Neural cell (in vitro differentiated cells): Measurements from ENCODE around the gene SWSAP1. TPM values are rescaled to one million over a fixed set of nuclear protein-coding genes. Genes with fewer than 3 reads are reported as not detected.
"Not testable (repeated sequence)": the region's sequence is repeated elsewhere in the genome, so short reads cannot be mapped to it uniquely, and the experiment has no call there.

Source experiments
- H2AFZ ChIP-seq: fragments of 200-600, 300-800 bp; sonication (generic), shearing (Covaris generic); 2 replicates; pipeline ENCODE4 v1.6.0; 2014; ENCODE audit warnings: low read depth, mild to moderate bottlenecking, antibody characterized with exemption, low read length, moderate library complexity
- H3F3A ChIP-seq: fragments of 200-600 bp; shearing (Covaris generic); 2 replicates; pipeline ENCODE4 v1.6.1; 2016; ENCODE audit warnings: mild to moderate bottlenecking, moderate library complexity, mixed read lengths, antibody characterized with exemption, low read length; ENCODE audit not compliant: insufficient read depth, poor library complexity, severe bottlenecking
- H3K27ac ChIP-seq: fragments of 200-600, 300-800 bp; sonication (generic), shearing (Covaris generic); 2 replicates; pipeline ENCODE4 v1.5.1; 2014; ENCODE audit warnings: mild to moderate bottlenecking, low read length, moderate library complexity
- H3K27me3 ChIP-seq: fragments of 300-800, 200-600 bp; sonication (generic), shearing (Covaris generic); 2 replicates; pipeline ENCODE4 v1.6.0; 2014; ENCODE audit warnings: mild to moderate bottlenecking, low read depth, low read length, moderate library complexity; ENCODE audit not compliant: insufficient read depth
- H3K36me3 ChIP-seq: fragments of 300-800, 200-600 bp; sonication (generic), shearing (Covaris generic); 2 replicates; pipeline ENCODE4 v1.5.1; 2014; ENCODE audit warnings: mild to moderate bottlenecking, antibody characterized with exemption, low read length, moderate library complexity; ENCODE audit not compliant: insufficient read depth
- H3K4me2 ChIP-seq: fragments of 300-800, 200-600 bp; sonication (generic), shearing (Covaris generic); 2 replicates; pipeline ENCODE4 v1.6.0; 2014; ENCODE audit warnings: mild to moderate bottlenecking, low read length
- H3K4me3 ChIP-seq: fragments of 300-800, 200-600 bp; sonication (generic), shearing (Covaris generic); 2 replicates; pipeline ENCODE4 v1.5.1; 2014; ENCODE audit warnings: mild to moderate bottlenecking, low read length, moderate library complexity
- H3K79me2 ChIP-seq: fragments of 200-600 bp; shearing (Covaris generic); replicated peaks from 2 replicates; pipeline ENCODE4 v1.6.0; 2014; ENCODE audit warnings: mild to moderate bottlenecking, low read length, moderate library complexity; ENCODE audit not compliant: insufficient read depth
- H3K9ac ChIP-seq: fragments of 300-800, 200-600 bp; sonication (generic), shearing (Covaris generic); 2 replicates; pipeline ENCODE4 v1.6.1; 2016; ENCODE audit warnings: mild to moderate bottlenecking, low read length, mixed read lengths
- H3K9me2 ChIP-seq: fragments of 200-600 bp; shearing (Covaris generic); 2 replicates; pipeline ENCODE4 v1.6.1; 2016; ENCODE audit warnings: mild to moderate bottlenecking, low read length, mixed read lengths; ENCODE audit not compliant: insufficient read depth
- H3K9me3 ChIP-seq: fragments of 200-600, 300-800 bp; sonication (generic), shearing (Covaris generic); 2 replicates; pipeline ENCODE4 v1.6.1; 2016; ENCODE audit warnings: mild to moderate bottlenecking, mixed run types, low read length, moderate library complexity, mixed read lengths
- H4K20me1 ChIP-seq: fragments of 200-600 bp; shearing (Covaris generic); 2 replicates; pipeline ENCODE4 v1.6.1; 2016; ENCODE audit warnings: mild to moderate bottlenecking, mixed run types; ENCODE audit not compliant: insufficient read depth
- CTCF ChIP-seq: fragments of 450-650 bp; IDR thresholded peaks from 2 replicates; pipeline ENCODE4 v1.5.1; 2014; ENCODE audit warnings: antibody characterized with exemption, mild to moderate bottlenecking, moderate library complexity; ENCODE audit not compliant: poor library complexity, severe bottlenecking
- EP300 ChIP-seq: fragments of 450-650 bp; conservative IDR thresholded peaks from 2 replicates; pipeline ENCODE4 v1.6.1; 2014; ENCODE audit warnings: antibody characterized with exemption, mild to moderate bottlenecking, moderate library complexity; ENCODE audit not compliant: poor library complexity, severe bottlenecking
- EZH2 ChIP-seq: fragments of 200-600, 300-800 bp; shearing (Covaris generic), sonication (generic); IDR thresholded peaks from 2 replicates; pipeline ENCODE4 v1.6.1; 2014; ENCODE audit warnings: antibody characterized with exemption, low read length, borderline replicate concordance, mild to moderate bottlenecking; ENCODE audit not compliant: insufficient read depth, poor library complexity, severe bottlenecking
- MXI1 ChIP-seq: fragments of 450-650 bp; conservative IDR thresholded peaks from 2 replicates; pipeline ENCODE4 v1.6.1; 2014; ENCODE audit warnings: antibody characterized with exemption, mild to moderate bottlenecking; ENCODE audit not compliant: poor library complexity, severe bottlenecking
- POLR2AphosphoS5 ChIP-seq: IDR thresholded peaks from 2 replicates; pipeline ENCODE4 v1.6.1; 2012
- RAD21 ChIP-seq: fragments of 450-650 bp; conservative IDR thresholded peaks from 2 replicates; pipeline ENCODE4 v1.6.1; 2014; ENCODE audit warnings: antibody characterized with exemption, mild to moderate bottlenecking, moderate library complexity
- REST ChIP-seq: IDR thresholded peaks from 2 replicates; pipeline ENCODE4 v1.6.1; 2012; ENCODE audit warnings: borderline replicate concordance
- SMC3 ChIP-seq: fragments of 450-650 bp; conservative IDR thresholded peaks from 2 replicates; pipeline ENCODE4 v1.6.1; 2014; ENCODE audit warnings: antibody characterized with exemption, mild to moderate bottlenecking, moderate library complexity; ENCODE audit not compliant: poor library complexity
- TAF1 ChIP-seq: IDR thresholded peaks from 2 replicates; pipeline ENCODE4 v1.6.1; 2012; ENCODE audit warnings: low read depth
- polyA plus RNA-seq: library from polyadenylated mRNA; depleted of rRNA; stranded (reverse); fragments of >200 nt; gene quantifications from 2 replicates; pipeline ENCODE4 v1.2.3, GENCODE V29; 2014

SWSAP1 gene
- polyA plus RNA-seq, 1 donor from 2014 or later: 2.4 TPM

- Histone ChIP-seq H3F3A (no peaks in the 10 kb centered on the region), H3K36me3 (no peaks in the 10 kb centered on the region), H3K9me2 (no peaks in the 10 kb centered on the region), H2AFZ (no peak overlapping the region), H3K9ac (no peak overlapping the region), H3K79me2 (no peaks in the 10 kb centered on the region), H3K27me3 (no peaks in the 10 kb centered on the region), H3K4me2 (no peak overlapping the region), H3K27ac (no peak overlapping the region), H4K20me1 (no peaks in the 10 kb centered on the region), H3K4me3 (no peak overlapping the region), H3K9me3 (no peaks in the 10 kb centered on the region)
- TF ChIP-seq CTCF (no peak), EP300 (no peak), SMC3 (no peak), EZH2 (no peak), REST (no peak)
Observed at GRCh38 chr19:11349171-11349570, 25.3 kb upstream of the SWSAP1 start.

GRCh38 chr19:11354102-11354501, 20.4 kb upstream of the SWSAP1 start:
- H3F3A ChIP-seq, H3K36me3 ChIP-seq, H3K4me2 ChIP-seq, H3K9me2 ChIP-seq, H4K20me1 ChIP-seq, H3K9ac ChIP-seq, H3K27me3 ChIP-seq, H2AFZ ChIP-seq, H3K4me3 ChIP-seq, H3K9me3 ChIP-seq, H3K27ac ChIP-seq: not testable (repeated sequence)
- peaks cover 10% of the 10 kb centered on the region for H3K79me2 ChIP-seq

GRCh38 chr19:11355160-11356073, 19.0 kb upstream of the SWSAP1 start, which contains the start of gene PLPPR2:
TSS of gene PLPPR2 (plus strand) at chr19:11355432. CDS start at chr19:11357674, 2,242 bp downstream.
- TF ChIP-seq EP300 (no peak), SMC3 (peak; percentile 39), MXI1 (peak; percentile 43), POLR2AphosphoS5 (peak; percentile 89), TAF1 (no peak), RAD21 (peak; percentile 15), REST (peak; percentile 57), EZH2 (no peak), CTCF (no peak)
- Histone ChIP-seq H3K4me3 (peak within 1 kb of the TSS; percentile 81), H4K20me1 (no peaks in the 10 kb centered on the region), H3K27ac (peak within 1 kb of the TSS; percentile 62), H3K9me2 (no peaks in the 10 kb centered on the region), H3K27me3 (no peaks in the 10 kb centered on the region), H3K79me2 (peaks cover 10% of the 10 kb centered on the region), H3K4me2 (peak within 1 kb of the TSS; percentile 61), H3K9ac (peak within 1 kb of the TSS; percentile 92), H2AFZ (no peak within 1 kb of the TSS), H3F3A (no peaks in the 10 kb centered on the region), H3K9me3 (no peaks in the 10 kb centered on the region), H3K36me3 (peaks cover 6% of the 10 kb centered on the region)
